HG03521 (cell line): ENCODE results near the gene NLGN1.
"Not testable (repeated sequence)": the region's sequence is repeated elsewhere in the genome, so short reads cannot be mapped to it uniquely, and the experiment has no call there.

Experiments
- ATAC-seq: cut with Tn5 transposase; IDR thresholded peaks from one replicate; pipeline ENCODE4 v1.9.1; 2021; ENCODE audit warnings: mild to moderate bottlenecking, moderate library complexity; ENCODE audit not compliant: unreplicated experiment

Gene NLGN1

DNA sequence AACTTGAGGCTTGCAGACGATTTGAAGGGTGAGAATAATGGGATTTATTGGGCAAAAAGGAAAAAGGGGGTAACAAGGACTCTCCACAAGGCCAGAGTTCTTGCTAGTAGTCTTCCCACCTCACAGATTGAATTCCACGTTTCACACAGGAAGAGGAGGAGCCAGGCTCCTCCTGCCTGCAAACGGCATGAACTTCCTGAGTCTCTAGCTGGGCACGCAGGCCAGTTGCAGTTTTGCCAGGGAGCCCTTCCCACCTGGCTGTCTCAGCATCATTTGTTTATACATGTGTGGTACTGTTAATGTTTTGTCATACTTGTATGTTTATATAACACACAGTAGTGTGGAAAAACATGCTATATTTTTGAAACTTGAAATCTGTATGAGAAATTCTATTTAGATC, 155.0 kb downstream of the NLGN1 start:
- ATAC-seq = no peak

DNA sequence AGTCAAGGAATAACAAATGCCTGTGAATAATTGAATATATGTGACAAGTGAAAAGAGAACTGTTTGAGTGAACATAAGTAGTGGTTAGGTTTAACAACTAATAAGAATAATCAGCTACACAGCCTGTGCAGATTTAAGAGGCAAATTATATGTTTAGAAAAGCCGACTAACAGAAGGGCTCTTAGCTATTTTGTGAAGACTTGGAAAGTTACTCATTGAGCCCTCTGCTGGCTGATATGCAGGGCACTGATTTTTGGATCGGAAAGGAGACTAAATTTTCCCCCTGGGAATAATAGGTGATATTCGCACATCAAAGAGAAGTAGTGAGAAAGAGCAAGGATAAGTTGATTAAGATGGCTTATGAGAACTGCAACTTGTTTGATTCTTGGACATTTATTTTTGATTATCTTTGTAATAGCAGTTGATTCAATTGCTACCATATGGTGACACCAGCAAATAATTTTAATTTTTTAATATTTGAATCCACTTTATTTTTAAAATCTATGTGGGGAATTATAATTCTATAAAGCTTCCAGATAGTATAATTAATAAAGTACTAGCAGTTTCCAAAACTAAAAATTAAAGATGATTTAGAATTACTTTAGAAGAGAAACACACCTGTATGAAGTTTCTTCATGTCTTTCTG, 156.2 kb downstream of the NLGN1 start:
- ATAC-seq = no peak

- no peak for ATAC-seq
Measured at GRCh38 chr3:173556546-173556945, 159.0 kb downstream of the NLGN1 start.

DNA sequence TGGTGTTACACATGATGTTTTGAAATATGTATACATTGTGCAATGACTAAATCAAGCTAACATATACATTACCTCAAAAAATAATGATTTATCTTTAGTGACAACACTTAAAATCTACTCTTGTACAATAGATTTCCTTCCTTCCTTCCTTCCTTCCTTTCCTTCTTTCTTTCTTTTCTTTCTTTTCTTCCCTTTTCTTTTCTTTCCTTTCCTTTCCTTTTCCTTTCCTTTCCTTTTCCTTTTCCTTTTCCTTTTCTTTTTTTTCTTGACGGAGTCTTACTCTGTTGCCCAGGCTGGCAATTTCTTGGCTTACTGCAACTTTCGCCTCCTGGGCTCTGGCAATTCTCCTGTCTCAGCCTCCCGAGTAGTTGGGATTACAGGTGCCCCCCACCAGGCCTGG, 170.5 kb downstream of the NLGN1 start:
- ATAC-seq = no peak

DNA sequence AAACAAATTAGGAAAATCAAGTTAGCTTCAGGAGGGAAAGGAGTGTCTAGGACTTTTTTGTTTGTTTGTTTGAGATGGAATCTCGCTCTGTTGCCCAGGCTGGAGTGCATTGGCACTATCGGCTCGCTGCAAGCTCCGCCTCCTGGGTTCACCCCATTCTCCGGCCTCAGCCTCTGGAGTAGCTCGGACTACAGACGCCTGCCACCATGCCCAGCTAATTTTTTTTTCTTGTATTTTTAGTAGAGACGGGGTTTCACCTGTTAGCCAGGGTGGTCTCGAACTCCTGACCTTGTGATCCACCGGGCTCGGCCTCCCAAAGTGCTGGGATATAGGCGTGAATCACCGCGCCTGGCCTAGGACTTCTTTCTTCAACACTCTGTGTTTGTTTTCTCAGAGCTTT, 171.1 kb downstream of the NLGN1 start:
- no peak for ATAC-seq

DNA sequence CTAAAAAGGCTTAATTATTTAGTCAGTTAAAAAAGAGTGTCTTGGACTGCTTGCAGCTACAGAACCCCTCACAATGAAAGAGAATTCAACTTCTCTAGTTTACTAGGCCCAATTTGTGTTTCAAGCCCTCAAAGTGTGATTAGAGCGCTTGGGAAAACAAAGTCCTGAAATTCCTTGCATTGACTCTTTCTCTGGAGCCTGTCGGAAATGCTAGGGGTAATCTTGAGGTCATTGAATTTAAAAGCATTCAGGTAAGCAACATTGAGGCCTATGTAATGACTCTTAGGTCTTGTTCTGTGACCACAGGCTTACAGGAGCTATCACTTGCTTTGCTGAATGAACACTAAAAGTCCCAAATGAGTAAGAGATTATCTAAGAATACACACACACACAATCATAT, 186.0 kb downstream of the NLGN1 start:
- no peak for ATAC-seq

DNA sequence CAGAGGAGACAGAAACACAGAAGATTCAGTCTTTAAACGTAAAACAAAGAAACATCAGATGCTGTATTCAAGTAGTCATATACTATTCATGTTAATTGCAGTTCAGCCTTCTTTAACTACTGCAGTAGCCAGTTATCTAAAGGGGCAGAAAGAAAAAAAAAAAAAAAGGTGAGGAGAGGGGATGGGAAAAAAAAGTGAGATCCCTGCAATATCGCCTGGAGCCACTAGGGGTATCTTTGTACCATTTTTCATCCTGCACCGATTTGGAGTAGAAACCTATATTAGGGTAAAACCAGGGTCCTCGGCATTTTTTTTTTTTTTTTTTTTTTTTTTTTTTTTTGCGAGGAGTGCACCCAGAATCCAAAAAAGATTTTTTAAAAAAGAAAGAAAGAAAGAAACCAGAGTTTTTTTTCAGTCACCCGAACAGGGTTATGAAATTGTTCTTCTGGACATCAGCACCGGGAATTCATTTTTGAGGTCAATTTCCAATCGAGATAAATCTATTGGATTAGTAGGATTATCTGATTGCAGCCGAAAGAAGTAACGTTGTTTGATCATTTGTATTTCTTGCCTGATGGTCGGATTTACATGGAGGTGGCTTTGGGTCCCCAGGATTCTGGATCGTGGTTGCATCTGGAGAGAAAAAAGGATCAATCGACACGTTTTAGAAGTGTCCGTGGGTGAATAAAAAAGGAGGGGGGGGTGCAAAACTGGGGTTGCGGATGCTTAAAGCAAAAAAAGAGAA, 186.7 kb downstream of the NLGN1 start:
- ATAC-seq = peak; percentile 50

- no peak for ATAC-seq
Measured at GRCh38 chr3:173584838-173585831, 187.6 kb downstream of the NLGN1 start.

- no peak for ATAC-seq
Measured at GRCh38 chr3:173586166-173586565, 188.6 kb downstream of the NLGN1 start.

DNA sequence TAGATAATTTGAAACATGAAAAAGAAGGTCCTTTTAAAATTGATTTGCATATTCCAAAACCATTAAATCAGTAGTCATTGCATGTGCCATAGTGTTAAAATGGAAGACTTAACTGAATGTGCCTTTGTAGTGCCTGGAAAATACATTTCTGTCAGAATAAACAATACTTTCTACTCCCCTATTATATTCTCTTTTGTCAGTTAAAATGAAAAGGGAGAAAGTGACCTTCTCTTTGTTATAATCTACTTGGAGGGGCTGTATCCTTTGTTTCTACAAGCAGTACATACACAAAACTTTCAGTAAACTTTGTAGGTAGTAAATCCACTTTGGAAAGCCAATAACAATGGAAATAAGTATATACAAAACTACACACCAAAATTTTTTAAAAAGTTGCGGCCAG, 189.5 kb downstream of the NLGN1 start:
- ATAC-seq = no peak

DNA sequence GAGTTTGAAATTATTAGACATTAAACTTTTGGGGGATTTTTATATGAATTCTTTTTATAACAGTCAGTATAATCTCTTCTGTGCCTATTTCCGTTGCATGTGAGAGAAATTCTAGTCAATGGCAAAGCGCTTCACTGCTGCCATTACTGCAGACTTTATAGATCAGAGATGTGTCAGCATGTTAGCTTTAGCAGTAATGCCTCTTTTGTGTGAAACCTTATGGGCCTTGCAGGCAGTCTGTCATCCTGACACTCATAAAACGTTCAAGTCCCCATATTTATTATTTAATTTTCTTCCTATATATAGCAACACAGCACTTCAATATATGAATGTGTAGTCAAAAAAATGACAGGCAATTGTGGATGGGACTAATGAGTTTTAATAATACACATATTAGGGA, 191.0 kb downstream of the NLGN1 start:
- ATAC-seq = no peak

GRCh38 chr3:173589116-173589515, 191.6 kb downstream of the NLGN1 start:
- ATAC-seq = no peak

- ATAC-seq = no peak
Measured at GRCh38 chr3:173591401-173591800, 193.9 kb downstream of the NLGN1 start.

GRCh38 chr3:173594881-173595280, 197.3 kb downstream of the NLGN1 start:
- ATAC-seq = not testable (repeated sequence)

DNA sequence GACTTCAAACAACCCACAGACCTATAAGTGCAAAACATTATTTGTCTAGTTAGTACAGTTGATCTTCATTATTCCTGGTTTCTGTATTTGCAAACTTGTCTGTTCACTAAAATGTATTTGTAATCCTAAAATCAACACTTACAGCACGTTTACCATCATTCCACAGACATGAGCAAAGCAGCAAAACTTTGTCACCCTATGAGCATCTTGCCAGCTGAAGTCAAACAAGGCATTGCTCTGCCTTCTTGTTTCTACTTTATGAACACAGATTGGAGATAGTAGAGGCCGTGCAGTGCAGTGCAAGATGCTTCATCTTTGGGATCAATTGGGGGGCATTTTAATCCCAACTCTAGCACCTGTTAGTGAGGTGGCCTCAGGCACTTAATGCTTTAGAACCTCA, 202.1 kb downstream of the NLGN1 start:
- ATAC-seq = no peak

DNA sequence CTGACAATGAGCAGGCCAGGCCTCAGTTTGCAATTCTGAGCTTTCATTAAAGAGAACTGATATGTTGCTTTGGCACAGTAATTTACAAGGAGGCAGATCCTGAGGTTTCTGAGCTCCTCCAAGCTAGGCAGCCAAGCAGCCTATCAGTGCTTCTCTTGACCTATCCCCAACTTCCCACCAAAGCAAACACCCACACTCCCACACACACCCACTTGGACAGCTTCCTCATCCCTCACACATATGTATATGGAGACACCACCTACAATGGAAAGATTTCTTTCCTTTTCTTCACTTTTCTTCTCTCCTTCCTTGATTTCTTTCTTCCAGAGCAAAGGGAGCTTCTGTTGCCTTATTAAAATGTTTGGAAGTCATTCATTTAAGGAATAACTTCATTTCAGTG, 217.0 kb downstream of the NLGN1 start:
- no peak for ATAC-seq

DNA sequence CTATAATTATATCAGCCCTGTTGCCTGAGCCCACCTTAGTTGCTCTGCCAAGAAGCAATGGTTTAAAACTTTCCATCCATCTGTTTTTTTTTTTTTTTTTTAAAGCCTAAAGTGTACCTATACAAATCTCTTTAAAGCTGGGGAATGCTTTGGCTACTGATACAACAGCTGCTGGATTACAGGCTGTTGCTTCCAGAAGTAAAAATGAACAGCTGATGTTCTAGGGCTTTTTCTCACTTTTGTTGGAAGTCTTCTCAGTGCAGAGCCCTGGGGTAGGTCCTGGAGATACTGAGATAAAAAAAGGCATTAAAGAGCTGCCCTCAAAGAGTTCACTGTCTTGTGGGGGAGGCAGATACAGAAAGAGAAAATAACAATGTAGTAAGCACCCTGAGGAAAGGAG, 218.1 kb downstream of the NLGN1 start:
- ATAC-seq = no peak

- no peak for ATAC-seq
Measured at GRCh38 chr3:173617490-173617889, 219.9 kb downstream of the NLGN1 start.

DNA sequence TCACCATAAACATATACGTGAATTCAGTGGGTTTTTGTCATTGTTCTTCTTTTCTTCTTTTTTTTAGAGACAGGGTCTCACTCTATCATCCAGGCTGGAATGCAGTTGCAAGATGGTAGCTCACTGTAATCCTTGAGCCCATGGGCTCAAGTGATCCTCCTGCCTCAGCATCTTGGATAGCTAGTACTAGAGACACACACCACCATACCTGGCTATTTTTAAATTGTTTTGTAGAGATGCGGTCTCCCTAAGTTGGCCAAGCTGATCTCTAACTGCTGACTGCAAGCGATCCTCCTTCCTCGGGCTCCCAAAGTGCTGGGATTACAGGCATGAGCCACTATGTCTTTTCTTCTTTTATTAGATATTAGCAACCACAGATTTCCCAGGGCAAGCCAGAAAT, 220.6 kb downstream of the NLGN1 start:
- ATAC-seq = no peak

DNA sequence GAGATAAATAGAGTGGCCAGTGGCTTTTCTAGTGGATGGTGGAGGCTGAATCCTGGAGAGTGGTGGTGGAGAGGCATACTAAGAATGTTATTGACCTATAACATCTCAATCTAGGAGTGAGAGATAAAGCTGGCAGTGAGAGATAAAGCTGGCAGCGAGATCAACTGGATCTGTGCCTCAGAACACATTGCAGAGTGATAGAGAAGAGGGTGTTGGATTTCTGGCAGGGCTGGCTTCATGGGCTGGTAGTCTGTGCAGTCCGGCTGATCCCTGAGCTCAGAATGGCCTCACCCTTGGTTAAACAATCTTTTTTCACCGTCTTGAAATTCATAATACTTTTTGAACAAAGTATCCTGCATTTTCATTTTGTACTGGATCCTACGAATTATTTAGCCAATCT, 221.2 kb downstream of the NLGN1 start:
- ATAC-seq = no peak

DNA sequence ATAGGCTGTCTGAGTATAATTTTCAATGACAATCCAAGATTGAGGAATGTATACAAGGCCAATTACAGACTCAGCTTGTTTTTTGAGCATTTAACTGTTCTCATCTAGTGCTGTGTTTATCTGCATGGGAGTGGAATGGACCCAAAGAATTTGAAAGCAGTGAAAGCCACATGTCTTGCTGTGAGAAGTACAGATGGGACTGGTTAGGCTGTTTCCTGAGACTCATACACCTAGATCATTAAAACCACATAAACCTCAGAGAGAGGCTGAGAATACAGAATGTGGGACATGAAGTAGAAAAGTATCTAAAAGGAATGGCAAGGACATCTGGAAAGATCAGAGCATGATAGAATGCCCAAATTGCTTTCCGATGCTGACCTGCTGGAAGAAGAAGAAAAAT, 224.6 kb downstream of the NLGN1 start:
- no peak for ATAC-seq

- no peak for ATAC-seq
Measured at GRCh38 chr3:173624086-173624485, 226.5 kb downstream of the NLGN1 start.
